Measurements from ENCODE around the gene IQGAP2.

DNA sequence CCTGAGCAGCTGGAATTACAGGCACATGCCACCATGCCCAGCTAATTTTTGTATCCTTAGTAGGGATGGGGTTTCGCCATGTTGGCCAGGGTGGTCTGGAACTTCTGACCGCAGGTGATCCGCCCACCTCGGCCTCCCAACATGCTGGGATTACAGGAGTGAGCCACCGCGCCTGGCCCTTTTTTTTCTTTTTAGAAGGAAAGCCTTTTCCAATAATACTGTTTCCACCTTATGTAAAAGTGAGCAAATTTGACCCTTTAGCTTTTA lies 289.1 kb downstream of the IQGAP2 start:
- TF ChIP-seq, protein P1, sequence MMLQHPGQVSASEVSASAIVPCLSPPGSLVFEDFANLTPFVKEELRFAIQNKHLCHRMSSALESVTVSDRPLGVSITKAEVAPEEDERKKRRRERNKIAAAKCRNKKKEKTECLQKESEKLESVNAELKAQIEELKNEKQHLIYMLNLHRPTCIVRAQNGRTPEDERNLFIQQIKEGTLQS (IDR thresholded peaks at IDR 0.05; ENCODE audit: insufficient read depth, low read depth, low read length): no peak
- TF ChIP-seq, protein P2, sequence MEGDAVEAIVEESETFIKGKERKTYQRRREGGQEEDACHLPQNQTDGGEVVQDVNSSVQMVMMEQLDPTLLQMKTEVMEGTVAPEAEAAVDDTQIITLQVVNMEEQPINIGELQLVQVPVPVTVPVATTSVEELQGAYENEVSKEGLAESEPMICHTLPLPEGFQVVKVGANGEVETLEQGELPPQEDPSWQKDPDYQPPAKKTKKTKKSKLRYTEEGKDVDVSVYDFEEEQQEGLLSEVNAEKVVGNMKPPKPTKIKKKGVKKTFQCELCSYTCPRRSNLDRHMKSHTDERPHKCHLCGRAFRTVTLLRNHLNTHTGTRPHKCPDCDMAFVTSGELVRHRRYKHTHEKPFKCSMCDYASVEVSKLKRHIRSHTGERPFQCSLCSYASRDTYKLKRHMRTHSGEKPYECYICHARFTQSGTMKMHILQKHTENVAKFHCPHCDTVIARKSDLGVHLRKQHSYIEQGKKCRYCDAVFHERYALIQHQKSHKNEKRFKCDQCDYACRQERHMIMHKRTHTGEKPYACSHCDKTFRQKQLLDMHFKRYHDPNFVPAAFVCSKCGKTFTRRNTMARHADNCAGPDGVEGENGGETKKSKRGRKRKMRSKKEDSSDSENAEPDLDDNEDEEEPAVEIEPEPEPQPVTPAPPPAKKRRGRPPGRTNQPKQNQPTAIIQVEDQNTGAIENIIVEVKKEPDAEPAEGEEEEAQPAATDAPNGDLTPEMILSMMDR (IDR thresholded peaks at IDR 0.05; ENCODE audit: control extremely low read depth in 1 of 3, insufficient read depth in 1 of 3, low read depth in 1 of 3, low read length in 3 of 3): no peak
- TF ChIP-seq, protein P3, sequence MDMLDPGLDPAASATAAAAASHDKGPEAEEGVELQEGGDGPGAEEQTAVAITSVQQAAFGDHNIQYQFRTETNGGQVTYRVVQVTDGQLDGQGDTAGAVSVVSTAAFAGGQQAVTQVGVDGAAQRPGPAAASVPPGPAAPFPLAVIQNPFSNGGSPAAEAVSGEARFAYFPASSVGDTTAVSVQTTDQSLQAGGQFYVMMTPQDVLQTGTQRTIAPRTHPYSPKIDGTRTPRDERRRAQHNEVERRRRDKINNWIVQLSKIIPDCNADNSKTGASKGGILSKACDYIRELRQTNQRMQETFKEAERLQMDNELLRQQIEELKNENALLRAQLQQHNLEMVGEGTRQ (IDR thresholded peaks at IDR 0.05; ENCODE audit: low read length): no peak

All from H1 (cell line).